HG02642 (cell line): ENCODE data around the gene ARHGAP19.
"Not testable (repeated sequence)": the region's sequence is repeated elsewhere in the genome, so short reads cannot be mapped to it uniquely, and the experiment has no call there.

Experiments used
- ATAC-seq: cut with Tn5 transposase; IDR thresholded peaks from one replicate; pipeline ENCODE4 v1.9.1; 2021; ENCODE audit warnings: mild to moderate bottlenecking; ENCODE audit not compliant: unreplicated experiment, poor library complexity

ARHGAP19 gene

GRCh38 chr10:97290076-97290475, 2.4 kb downstream of the ARHGAP19 start:
- not testable (repeated sequence) for ATAC-seq

GRCh38 chr10:97280783-97281182, 11.7 kb downstream of the ARHGAP19 start:
- ATAC-seq = no peak

- ATAC-seq = no peak
Observed at GRCh38 chr10:97279121-97279815, 13.2 kb downstream of the ARHGAP19 start.

- ATAC-seq = no peak
Observed at GRCh38 chr10:97278491-97278989, 13.9 kb downstream of the ARHGAP19 start.

GRCh38 chr10:97277551-97277950, 14.9 kb downstream of the ARHGAP19 start:
- ATAC-seq = no peak

- no peak for ATAC-seq
Observed at GRCh38 chr10:97274828-97275227, 17.6 kb downstream of the ARHGAP19 start.

- no peak for ATAC-seq
Observed at GRCh38 chr10:97273700-97274099, 18.7 kb downstream of the ARHGAP19 start.

- no peak for ATAC-seq
Observed at GRCh38 chr10:97270523-97271154, 21.8 kb downstream of the ARHGAP19 start.

GRCh38 chr10:97267671-97268070, 24.8 kb downstream of the ARHGAP19 start:
- no peak for ATAC-seq

GRCh38 chr10:97265095-97265494, 27.3 kb downstream of the ARHGAP19 start:
- not testable (repeated sequence) for ATAC-seq

GRCh38 chr10:97263971-97264370, 28.5 kb downstream of the ARHGAP19 start:
- ATAC-seq = no peak

GRCh38 chr10:97261656-97262055, 30.8 kb downstream of the ARHGAP19 start:
- ATAC-seq = no peak

- no peak for ATAC-seq
Observed at GRCh38 chr10:97261183-97261582, 31.3 kb downstream of the ARHGAP19 start.

- no peak for ATAC-seq
Observed at GRCh38 chr10:97259119-97259518, 33.3 kb downstream of the ARHGAP19 start.

- ATAC-seq = no peak
Observed at GRCh38 chr10:97256356-97256755, 36.1 kb downstream of the ARHGAP19 start.

- no peak for ATAC-seq
Observed at GRCh38 chr10:97255512-97256293, 36.7 kb downstream of the ARHGAP19 start.

GRCh38 chr10:97254694-97255093, 37.7 kb downstream of the ARHGAP19 start:
- ATAC-seq = no peak

- no peak for ATAC-seq
Observed at GRCh38 chr10:97250952-97251351, 41.5 kb downstream of the ARHGAP19 start.

- no peak for ATAC-seq
Observed at GRCh38 chr10:97243836-97244235, 48.6 kb downstream of the ARHGAP19 start.

GRCh38 chr10:97238855-97239254, 53.6 kb downstream of the ARHGAP19 start:
- no peak for ATAC-seq

- no peak for ATAC-seq
Observed at GRCh38 chr10:97235353-97235752, 57.1 kb downstream of the ARHGAP19 start.
